Immature natural killer cell (primary cell): ENCODE measurements around the gene TMEM135. TPM values are rescaled to one million over a fixed set of nuclear protein-coding genes. Genes with fewer than 3 reads are reported as not detected.
"Not testable (repeated sequence)": the region's sequence is repeated elsewhere in the genome, so short reads cannot be mapped to it uniquely, and the experiment has no call there.

ENCODE experiments used
- DNase-seq, 3 donors: peaks; one replicate each; pipeline ENCODE4 v3.0.0; 2022; ENCODE audit warnings: mixed read lengths in 1 of 3
- H3K27ac Mint-ChIP-seq, 6 donors: one replicate each; pipeline ENCODE4 v1.8.0; 2020; ENCODE audit warnings: mixed read lengths in 6 of 6, mild to moderate bottlenecking in 5 of 6, inconsistent platforms in 4 of 6, moderate library complexity in 3 of 6
- H3K27me3 Mint-ChIP-seq, 3 donors: one replicate each; pipeline ENCODE4 v1.8.0; 2020 to 2021; ENCODE audit warnings: low read depth in 3 of 3, mild to moderate bottlenecking in 3 of 3, mixed read lengths in 3 of 3, moderate library complexity in 3 of 3, inconsistent platforms in 1 of 3
- H3K36me3 Mint-ChIP-seq, 3 donors: one replicate each; pipeline ENCODE4 v1.8.0; 2020; ENCODE audit warnings: mixed read lengths in 3 of 3, inconsistent platforms in 2 of 3, mild to moderate bottlenecking in 2 of 3
- H3K4me1 Mint-ChIP-seq, 2 donors: one replicate each; pipeline ENCODE4 v1.8.0; 2020; ENCODE audit warnings: inconsistent platforms in 2 of 2, mild to moderate bottlenecking in 2 of 2, mixed read lengths in 2 of 2, moderate library complexity in 1 of 2
- H3K4me3 Mint-ChIP-seq, 5 donors: one replicate each; pipeline ENCODE4 v1.8.0; 2020; ENCODE audit warnings: mild to moderate bottlenecking in 5 of 5, mixed read lengths in 5 of 5, inconsistent platforms in 3 of 5, moderate library complexity in 3 of 5
- H3K9me3 Mint-ChIP-seq, 6 donors: one replicate each; pipeline ENCODE4 v1.8.0; 2020; ENCODE audit warnings: mild to moderate bottlenecking in 6 of 6, mixed read lengths in 6 of 6, inconsistent platforms in 4 of 6, moderate library complexity in 3 of 6
- polyA plus RNA-seq, 3 donors: library from polyadenylated mRNA; unstranded; fragments of 300-500 nt; fragmentation: Illumina TruSeq; gene quantifications; one replicate each; pipeline ENCODE4 v1.2.3, GENCODE V29; 2021

Gene TMEM135
- polyA plus RNA-seq, 3 donors from 2014 or later, result 7.3 to 20.2 (median 11.3) TPM

DNA sequence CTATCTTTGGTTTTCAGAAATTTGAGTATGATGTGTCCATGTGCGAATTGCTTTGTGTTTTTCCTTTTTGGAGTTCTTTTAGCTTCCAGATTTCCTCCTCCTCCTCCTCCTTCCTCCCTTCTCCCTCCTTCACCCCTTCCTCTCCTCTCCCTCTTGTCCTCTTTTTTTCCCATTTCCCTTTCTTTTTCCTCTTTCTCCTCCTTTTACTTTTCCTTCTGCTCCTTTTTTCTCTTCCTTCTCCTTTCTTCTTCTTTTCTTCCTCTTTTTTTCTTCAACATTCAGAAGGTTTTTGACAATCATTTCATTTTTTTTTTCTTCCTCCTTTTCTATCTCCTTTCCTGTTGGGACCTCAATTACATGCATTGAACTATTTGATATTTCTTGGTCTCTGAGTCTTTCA lies 104.9 kb downstream of the TMEM135 start:
- H3K27me3 Mint-ChIP-seq, result no peaks in the 10 kb centered on the region
- no peak overlapping the region for H3K4me3 Mint-ChIP-seq
- peak overlapping the region in 1 of 6 donors; percentile 9 for H3K27ac Mint-ChIP-seq
- H3K36me3 Mint-ChIP-seq, result peaks cover 19 to 21% (median 20%) of the 10 kb centered on the region in 3 donors
- peaks cover 0 to 10% (median 3%) of the 10 kb centered on the region in 6 donors for H3K9me3 Mint-ChIP-seq
- no peak for DNase-seq
- H3K4me1 Mint-ChIP-seq, result peaks cover 18 to 47% of the 10 kb centered on the region in 2 donors

DNA sequence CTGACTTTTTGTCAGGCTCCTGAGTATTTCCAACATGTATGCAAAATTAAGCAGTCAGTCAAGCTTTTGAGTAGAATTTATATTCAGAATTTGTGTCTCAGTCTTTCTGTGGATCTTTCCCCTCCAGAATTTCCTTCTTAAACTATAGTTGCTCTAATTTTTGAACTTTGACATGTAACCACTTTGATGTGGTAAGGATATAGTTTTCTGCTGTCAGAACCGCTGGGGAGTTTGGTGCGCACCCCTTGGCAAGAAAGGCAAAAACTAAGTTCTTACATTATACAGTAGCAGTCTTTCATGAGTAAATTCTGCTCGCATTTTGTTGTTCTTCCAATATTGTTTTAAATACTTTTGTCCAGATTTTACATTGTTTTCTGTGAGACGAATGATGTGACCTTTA lies 105.9 kb downstream of the TMEM135 start:
- Mint-ChIP-seq H3K4me1 (peaks cover 18 to 47% of the 10 kb centered on the region in 2 donors), H3K9me3 (peaks cover 0 to 10% (median 3%) of the 10 kb centered on the region in 6 donors), H3K27ac (no peak overlapping the region), H3K36me3 (peaks cover 16 to 17% (median 17%) of the 10 kb centered on the region in 3 donors), H3K27me3 (no peaks in the 10 kb centered on the region), H3K4me3 (no peak overlapping the region)
- no peak for DNase-seq

DNA sequence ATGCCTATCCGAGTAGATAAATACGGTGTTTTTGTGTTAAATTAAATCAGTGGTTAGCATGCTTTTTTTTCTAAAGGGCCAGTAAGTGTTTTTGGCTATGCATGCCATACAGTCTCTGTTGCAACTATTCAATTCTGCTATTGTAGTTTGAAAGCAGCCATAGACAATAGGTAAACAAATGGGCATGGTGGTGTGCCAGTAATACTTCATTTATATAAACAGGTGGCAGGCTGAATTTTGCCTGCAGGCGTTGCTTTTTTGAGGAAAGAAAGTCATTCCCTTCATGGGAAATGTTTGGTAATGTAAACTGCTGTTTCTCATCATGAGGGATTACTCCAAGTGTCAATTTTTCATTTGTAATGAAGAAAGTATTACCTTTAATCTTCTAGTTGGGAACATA lies 106.5 kb downstream of the TMEM135 start:
- peaks cover 10 to 11% (median 10%) of the 10 kb centered on the region in 3 donors for H3K36me3 Mint-ChIP-seq
- H3K4me1 Mint-ChIP-seq, result peaks cover 18 to 51% of the 10 kb centered on the region in 2 donors
- peaks cover 0 to 5% (median 2%) of the 10 kb centered on the region in 6 donors for H3K9me3 Mint-ChIP-seq
- no peaks in the 10 kb centered on the region for H3K27me3 Mint-ChIP-seq
- no peak for DNase-seq
- H3K27ac Mint-ChIP-seq, result no peak overlapping the region
- H3K4me3 Mint-ChIP-seq, result no peak overlapping the region

DNA sequence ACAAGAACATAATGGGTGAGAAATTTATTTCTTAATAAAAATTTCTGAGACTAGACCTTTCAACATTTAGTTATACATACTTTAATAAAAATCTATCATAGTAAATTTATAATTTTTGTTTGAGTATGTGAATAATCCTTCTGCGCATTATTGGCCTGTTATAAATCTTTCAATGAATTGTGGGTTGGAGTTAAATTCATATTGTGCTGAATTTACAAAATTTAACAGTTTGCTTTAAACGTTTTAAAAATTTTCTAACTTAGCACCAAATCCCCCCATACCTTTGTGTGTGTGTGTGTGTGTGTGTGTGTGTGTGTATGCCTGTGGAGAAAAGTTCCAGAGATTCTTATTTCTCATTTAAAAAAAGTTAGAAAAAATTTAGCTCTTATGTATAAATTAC lies 111.0 kb downstream of the TMEM135 start:
- Mint-ChIP-seq H3K4me3 (no peak overlapping the region), H3K9me3 (no peaks in the 10 kb centered on the region), H3K4me1 (peaks cover 16 to 56% of the 10 kb centered on the region in 2 donors), H3K27ac (no peak overlapping the region), H3K27me3 (no peaks in the 10 kb centered on the region), H3K36me3 (no peaks in the 10 kb centered on the region)
- DNase-seq, result no peak

DNA sequence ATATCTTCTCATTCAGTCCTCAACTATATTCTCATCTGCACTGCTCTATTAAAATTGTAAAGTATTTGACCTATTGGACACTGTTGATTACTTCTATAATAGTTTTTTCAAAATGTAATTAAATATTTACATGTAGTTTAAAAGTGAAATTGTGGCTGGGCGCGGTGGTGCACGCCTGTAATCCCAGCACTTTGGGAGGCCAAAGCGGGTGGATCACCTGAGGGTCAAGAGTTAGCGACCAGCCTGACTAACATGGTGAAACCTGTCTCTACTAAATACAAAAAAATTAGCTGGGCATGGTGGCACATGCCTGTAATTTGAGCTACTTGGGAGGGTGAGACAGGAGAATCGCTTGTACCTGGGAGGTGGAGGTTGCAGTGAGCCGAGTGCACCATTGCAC lies 112.0 kb downstream of the TMEM135 start:
- not testable (repeated sequence) for DNase-seq, H3K27ac Mint-ChIP-seq, H3K4me3 Mint-ChIP-seq, H3K36me3 Mint-ChIP-seq, H3K9me3 Mint-ChIP-seq, H3K27me3 Mint-ChIP-seq
- peaks cover 15 to 45% of the 10 kb centered on the region in 2 donors for H3K4me1 Mint-ChIP-seq

DNA sequence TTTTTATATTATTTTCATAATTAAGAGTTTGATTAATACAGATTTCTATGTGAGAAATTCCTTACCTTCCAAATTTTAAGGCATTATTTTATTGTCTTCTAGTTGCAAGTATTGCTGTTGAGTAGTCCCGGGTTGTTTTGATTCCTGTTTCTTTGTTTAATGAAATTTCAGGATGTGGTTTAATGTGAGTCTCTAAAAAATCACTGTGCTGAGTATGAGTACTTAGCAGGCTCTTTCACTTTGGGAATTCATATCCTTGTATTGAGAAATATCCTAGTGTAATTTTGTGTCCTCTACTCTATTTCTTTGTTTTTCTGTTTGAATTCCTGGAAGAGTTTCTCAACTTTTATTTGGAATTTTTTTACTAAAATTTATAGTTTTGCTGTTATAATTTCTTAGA lies 113.2 kb downstream of the TMEM135 start:
- Mint-ChIP-seq H3K9me3 (no peaks in the 10 kb centered on the region), H3K4me3 (no peak overlapping the region), H3K27me3 (no peaks in the 10 kb centered on the region), H3K4me1 (peaks cover 9 to 42% of the 10 kb centered on the region in 2 donors), H3K27ac (no peak overlapping the region), H3K36me3 (no peaks in the 10 kb centered on the region)
- DNase-seq, result no peak

DNA sequence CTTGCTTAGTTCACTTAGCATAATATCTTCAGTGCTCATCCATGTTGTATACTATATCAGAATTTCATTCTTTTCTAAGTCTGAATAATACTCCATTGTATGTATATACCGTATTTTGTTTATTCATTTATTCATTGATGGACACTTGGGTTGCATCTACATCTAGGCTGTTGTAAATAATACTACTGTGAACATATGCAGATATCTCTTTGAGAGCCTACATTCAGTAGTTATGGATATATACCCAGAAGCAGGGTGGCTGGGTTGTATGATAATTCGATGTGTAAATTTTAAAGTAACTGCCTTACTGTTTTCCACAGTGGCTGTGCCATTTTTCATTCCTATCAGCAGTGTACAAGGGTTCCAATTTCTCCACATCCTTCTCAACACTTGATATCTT lies 116.5 kb downstream of the TMEM135 start:
- Mint-ChIP-seq H3K36me3 (no peaks in the 10 kb centered on the region), H3K27me3 (no peaks in the 10 kb centered on the region), H3K9me3 (no peaks in the 10 kb centered on the region), H3K4me3 (no peak overlapping the region), H3K4me1 (peaks cover 7 to 49% of the 10 kb centered on the region in 2 donors), H3K27ac (no peak overlapping the region)
- no peak for DNase-seq

DNA sequence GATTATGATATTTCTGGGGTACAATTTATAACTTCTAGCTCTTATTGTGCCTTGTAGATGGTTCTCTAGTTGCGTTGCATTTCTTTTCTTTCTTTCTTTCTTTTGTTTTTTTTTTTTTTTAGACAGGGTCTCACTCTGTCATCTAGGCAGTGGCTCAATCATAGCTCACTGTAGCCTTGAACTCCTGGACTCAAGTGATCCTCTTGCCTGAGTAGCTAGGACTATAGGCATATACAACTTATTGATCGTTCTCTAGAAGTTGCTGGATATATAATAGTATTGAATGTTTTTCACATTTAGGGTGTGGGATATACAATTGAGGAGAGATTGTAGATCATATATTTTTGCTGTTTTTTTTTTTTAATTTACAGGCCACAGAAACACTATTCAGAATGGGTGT lies 119.2 kb downstream of the TMEM135 start:
- peaks cover 5 to 26% of the 10 kb centered on the region in 2 donors for H3K4me1 Mint-ChIP-seq
- H3K27me3 Mint-ChIP-seq, result no peaks in the 10 kb centered on the region
- no peak for DNase-seq
- no peaks in the 10 kb centered on the region for H3K9me3 Mint-ChIP-seq
- H3K4me3 Mint-ChIP-seq, result no peak overlapping the region
- no peak overlapping the region for H3K27ac Mint-ChIP-seq
- H3K36me3 Mint-ChIP-seq, result no peaks in the 10 kb centered on the region

DNA sequence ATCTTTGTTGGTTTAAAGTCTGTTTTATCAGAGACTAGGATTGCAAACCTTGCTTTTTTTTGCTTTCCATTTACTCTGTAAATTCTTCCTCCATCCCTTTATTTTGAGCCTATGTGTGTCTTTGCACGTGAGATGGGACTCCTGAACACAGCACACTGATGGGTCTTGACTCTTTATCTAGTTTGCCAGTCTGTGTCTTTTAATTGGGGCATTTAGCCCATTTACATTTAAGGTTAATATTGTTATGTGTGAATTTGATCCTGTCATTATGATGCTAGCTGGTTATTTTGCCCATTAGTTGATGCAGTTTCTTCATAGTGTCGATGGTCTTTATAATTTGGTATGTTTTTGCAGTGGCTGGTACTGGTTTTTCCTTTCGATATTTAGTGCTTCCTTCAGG lies 131.3 kb downstream of the TMEM135 start:
- H3K9me3 Mint-ChIP-seq, result peaks cover 11 to 35% (median 20%) of the 10 kb centered on the region in 6 donors
- not testable (repeated sequence) for DNase-seq
- H3K4me1 Mint-ChIP-seq, result peaks cover 11 to 25% of the 10 kb centered on the region in 2 donors

DNA sequence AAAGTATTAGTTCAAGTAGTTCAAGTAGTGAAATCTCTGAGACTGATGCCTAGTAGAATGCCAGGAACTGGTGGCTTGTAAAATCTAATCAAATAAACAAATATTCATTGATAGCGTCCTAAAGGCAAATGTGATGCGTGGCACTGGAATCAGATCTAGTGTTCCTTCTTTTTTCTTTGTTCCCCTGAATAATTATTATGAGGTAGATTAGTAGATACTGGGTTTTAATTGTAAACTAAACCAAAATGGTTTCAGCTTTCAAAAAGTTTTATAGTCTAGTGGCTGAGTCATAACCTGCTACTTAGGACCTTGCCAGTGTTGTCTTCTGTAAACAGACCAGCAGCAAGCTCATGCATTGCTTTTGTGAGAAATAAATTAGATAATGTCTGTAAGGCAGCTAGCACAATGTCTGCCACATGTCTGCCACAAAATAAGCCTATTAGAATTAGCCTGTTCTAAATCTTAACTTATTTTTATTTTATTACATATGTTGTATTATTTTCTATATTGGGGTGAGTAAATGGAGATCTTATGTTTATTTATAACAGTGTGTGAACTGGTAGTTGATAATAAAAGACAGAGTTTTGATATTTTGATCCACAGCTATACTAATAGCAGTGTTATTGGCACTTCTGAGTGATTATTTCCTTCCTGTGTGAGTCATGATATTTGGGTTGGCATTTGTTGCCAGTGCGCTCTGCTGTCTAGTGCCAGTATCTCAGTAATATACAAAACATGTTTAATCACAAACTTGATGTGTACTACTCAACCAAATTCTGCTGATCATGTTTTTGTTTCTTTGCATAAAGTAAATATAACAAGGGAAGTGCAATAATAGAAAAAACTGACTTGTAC lies 135.7 kb downstream of the TMEM135 start:
- Mint-ChIP-seq H3K27me3 (no peaks in the 10 kb centered on the region), H3K4me1 (peaks cover 23 to 38% of the 10 kb centered on the region in 2 donors), H3K4me3 (peak overlapping the region in 4 of 5 donors; percentile 15 to 56 (median 46)), H3K27ac (peak overlapping the region; percentile 14 to 72 (median 44)), H3K36me3 (peaks cover 16 to 28% (median 19%) of the 10 kb centered on the region in 3 donors), H3K9me3 (peaks cover 0 to 15% (median 8%) of the 10 kb centered on the region in 6 donors)
- DNase-seq, result peak in 1 of 3 donors; percentile 10

More for the DNA sequence above, 131.3 kb downstream of the TMEM135 start:
- not testable (repeated sequence) for H3K27me3 Mint-ChIP-seq, H3K27ac Mint-ChIP-seq, H3K4me3 Mint-ChIP-seq
- peaks cover 16 to 34% (median 26%) of the 10 kb centered on the region in 3 donors for H3K36me3 Mint-ChIP-seq

DNA sequence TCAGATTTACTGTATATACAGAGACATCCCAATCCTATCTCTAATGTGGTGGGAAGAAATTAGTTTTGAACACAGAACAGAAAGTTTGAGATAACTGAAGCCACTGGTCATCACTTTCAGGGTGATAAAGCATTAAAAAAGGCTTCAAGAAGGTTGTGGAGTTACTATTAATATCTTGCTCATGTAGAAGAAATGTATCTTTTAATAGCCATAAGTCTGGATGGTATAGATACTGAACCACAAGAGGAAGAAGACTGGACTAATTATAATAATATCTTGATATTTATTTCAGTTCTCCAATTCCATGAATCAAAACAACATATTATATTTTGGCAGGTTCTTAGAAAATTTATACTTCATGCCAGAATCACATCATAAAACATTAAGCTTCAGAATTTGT lies 137.1 kb downstream of the TMEM135 start:
- Mint-ChIP-seq H3K27me3 (no peaks in the 10 kb centered on the region), H3K4me1 (peaks cover 23 to 34% of the 10 kb centered on the region in 2 donors), H3K4me3 (no peak overlapping the region), H3K36me3 (peaks cover 21 to 28% (median 21%) of the 10 kb centered on the region in 3 donors), H3K27ac (no peak overlapping the region), H3K9me3 (peaks cover 0 to 2% (median under 1%) of the 10 kb centered on the region in 6 donors)
- DNase-seq, result no peak

DNA sequence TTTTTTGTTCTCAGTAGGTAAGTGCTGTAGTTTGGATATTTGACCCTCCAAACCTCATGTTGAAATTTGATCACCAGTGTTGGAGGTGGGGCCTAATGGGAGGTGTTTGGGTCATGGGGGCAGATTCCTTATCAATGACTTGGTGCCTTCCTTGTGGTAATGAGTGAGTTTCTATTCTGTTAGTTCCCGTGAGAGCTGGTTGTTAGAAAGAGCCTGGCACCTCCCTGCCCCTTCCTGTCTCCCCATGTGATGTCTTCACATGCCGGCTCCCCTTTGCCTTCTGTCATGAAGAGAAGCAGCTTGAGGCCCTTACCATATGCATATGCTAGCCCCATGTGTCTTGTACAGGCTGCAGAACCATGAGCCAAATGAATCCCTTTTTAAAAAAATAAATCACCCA lies 138.3 kb downstream of the TMEM135 start:
- DNase-seq, result no peak
- Mint-ChIP-seq H3K36me3 (peaks cover 18 to 27% (median 22%) of the 10 kb centered on the region in 3 donors), H3K4me3 (no peak overlapping the region), H3K27ac (no peak overlapping the region), H3K27me3 (no peaks in the 10 kb centered on the region), H3K4me1 (peaks cover 23 to 31% of the 10 kb centered on the region in 2 donors), H3K9me3 (no peaks in the 10 kb centered on the region)

DNA sequence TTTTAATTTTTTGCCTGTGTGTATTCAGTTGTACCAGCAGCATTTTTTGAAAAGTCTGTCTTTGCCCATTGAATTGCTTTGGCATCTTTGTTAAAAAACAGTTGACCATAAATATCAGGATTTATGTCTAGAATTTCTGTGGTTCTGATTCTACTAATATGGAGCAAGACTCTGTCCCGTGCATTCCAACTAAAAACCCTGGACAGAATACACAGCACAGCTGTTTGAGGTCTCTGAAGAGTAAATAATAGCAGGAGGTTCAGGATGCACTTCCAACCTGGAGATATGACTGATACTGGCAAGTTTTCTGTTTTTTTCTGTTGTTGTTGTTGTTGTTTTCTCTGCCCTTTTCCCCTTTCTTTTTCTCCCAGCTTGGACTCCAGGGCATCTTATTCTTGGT lies 141.9 kb downstream of the TMEM135 start:
- H3K4me1 Mint-ChIP-seq, result peaks cover 8 to 18% of the 10 kb centered on the region in 2 donors
- no peaks in the 10 kb centered on the region for H3K9me3 Mint-ChIP-seq
- no peaks in the 10 kb centered on the region for H3K27me3 Mint-ChIP-seq
- H3K27ac Mint-ChIP-seq, result peak overlapping the region in 1 of 6 donors; percentile 40
- peaks cover 18 to 27% (median 26%) of the 10 kb centered on the region in 3 donors for H3K36me3 Mint-ChIP-seq
- no peak overlapping the region for H3K4me3 Mint-ChIP-seq
- DNase-seq, result no peak

DNA sequence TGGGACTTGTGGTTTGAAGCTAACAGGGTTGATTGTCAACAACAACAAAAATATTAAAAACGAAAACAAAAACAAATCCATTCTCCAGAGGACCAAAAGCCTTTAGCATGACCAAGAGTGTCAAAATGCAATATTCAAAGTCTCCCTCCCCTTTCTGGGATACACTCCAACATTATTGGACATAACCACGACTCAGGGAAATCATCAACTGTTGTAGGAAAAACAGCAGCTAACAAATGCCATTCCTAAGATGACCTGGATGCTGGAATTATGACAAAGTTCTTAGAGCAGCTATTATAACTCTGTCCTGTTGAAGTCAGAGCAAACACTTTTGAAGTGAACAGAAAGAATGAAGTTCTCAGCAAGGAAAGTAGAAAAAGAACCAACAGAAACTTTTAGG lies 143.0 kb downstream of the TMEM135 start:
- Mint-ChIP-seq H3K27ac (peak overlapping the region in 1 of 6 donors; percentile 24), H3K4me1 (peaks cover 10 to 21% of the 10 kb centered on the region in 2 donors), H3K9me3 (no peaks in the 10 kb centered on the region), H3K36me3 (peaks cover 18 to 27% (median 26%) of the 10 kb centered on the region in 3 donors), H3K4me3 (no peak overlapping the region), H3K27me3 (no peaks in the 10 kb centered on the region)
- DNase-seq, result no peak
